ENCODE measurements around the gene DYRK1B.
"Not testable (repeated sequence)": the region's sequence is repeated elsewhere in the genome, so short reads cannot be mapped to it uniquely, and the experiment has no call there.

The DYRK1B gene

DNA sequence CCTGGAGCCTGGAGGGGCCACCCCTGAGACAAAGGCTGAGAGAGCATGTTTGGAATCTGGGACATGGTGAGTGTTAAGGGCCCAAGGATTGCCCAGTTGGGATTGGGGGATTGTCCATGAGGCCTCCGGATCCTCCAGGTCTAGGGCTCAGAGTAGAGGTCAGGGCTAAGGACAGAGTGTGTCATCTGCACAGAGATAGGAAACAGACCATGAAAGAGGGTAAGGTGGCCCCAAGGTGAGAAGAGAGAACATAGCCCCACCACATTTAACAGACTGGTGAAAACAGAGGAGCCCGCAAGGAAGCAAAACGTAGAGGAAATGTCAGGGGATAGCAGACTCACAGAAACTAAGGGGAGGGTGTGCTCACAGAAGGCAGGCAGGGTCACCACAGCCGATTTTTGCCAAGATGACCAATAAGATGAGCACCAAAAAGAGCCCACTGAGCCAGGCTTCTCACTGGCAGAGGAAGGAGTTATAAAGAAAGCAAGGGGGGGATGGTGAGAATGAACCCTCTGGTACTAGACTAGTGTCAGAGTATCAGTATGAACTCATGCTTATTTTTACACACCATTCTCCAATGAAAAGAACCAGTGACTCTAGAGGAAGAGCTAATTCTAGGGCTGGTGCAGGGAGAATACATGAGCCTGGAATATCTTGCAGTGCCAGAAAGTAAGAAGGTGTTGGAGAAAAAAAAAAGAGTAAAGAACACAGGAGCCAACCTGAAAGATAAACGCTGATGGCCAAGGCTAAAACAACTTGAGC is 17.5 kb downstream of the DYRK1B start:
- TF ChIP-seq, protein P1, sequence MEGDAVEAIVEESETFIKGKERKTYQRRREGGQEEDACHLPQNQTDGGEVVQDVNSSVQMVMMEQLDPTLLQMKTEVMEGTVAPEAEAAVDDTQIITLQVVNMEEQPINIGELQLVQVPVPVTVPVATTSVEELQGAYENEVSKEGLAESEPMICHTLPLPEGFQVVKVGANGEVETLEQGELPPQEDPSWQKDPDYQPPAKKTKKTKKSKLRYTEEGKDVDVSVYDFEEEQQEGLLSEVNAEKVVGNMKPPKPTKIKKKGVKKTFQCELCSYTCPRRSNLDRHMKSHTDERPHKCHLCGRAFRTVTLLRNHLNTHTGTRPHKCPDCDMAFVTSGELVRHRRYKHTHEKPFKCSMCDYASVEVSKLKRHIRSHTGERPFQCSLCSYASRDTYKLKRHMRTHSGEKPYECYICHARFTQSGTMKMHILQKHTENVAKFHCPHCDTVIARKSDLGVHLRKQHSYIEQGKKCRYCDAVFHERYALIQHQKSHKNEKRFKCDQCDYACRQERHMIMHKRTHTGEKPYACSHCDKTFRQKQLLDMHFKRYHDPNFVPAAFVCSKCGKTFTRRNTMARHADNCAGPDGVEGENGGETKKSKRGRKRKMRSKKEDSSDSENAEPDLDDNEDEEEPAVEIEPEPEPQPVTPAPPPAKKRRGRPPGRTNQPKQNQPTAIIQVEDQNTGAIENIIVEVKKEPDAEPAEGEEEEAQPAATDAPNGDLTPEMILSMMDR (IDR thresholded peaks at IDR 0.05; ENCODE audit: borderline replicate concordance, insufficient read depth, low read depth, low read length), result no peak
- H3K4me3 ChIP-seq (ENCODE audit: low read depth, low read length), result no peak overlapping the region

DNA sequence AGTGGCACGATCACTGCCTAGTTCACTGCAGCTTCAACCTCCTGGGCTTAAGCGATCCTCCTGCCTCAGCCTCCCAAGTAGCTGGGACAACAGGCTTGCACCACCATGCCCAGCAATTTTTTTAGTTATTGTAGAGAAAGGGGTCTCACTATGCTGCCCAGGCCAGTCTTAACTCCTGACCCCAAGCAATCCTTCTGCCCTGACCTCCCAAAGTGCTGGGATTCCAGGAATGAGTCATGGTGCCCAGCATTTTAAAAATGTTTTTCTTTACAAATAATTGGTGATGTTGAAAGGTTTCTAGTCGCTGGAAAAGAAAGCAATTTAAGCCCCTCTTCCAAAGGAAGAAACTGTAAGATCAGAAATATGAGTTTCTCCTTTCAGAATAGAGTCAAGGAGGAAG is 19.4 kb downstream of the DYRK1B start:
- H3K4me3 ChIP-seq (ENCODE audit: low read depth, low read length), result no peak overlapping the region
- TF ChIP-seq, protein P1 (IDR thresholded peaks at IDR 0.05; ENCODE audit: borderline replicate concordance, insufficient read depth, low read depth, low read length), result no peak

DNA sequence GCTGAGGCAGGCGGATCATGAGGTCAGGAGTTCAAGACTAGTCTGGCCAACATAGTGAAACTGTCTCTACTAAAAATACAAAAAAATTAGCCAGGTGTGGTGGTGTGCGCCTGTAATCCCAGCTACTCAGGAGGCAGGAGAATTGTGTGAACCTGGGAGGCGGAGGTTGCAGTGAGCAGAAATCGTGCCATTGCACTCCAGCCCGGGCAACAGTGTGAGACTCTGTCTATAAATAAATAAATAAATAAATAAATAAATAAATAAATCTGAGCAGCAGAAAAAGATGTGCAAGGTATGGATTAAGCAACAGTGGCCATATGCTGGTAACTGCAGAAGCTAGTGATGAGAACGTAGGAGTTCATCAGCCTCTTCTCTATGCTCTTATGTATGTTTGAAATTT is 19.9 kb downstream of the DYRK1B start:
- not testable (repeated sequence) for H3K4me3 ChIP-seq (ENCODE audit: low read depth, low read length)

DNA sequence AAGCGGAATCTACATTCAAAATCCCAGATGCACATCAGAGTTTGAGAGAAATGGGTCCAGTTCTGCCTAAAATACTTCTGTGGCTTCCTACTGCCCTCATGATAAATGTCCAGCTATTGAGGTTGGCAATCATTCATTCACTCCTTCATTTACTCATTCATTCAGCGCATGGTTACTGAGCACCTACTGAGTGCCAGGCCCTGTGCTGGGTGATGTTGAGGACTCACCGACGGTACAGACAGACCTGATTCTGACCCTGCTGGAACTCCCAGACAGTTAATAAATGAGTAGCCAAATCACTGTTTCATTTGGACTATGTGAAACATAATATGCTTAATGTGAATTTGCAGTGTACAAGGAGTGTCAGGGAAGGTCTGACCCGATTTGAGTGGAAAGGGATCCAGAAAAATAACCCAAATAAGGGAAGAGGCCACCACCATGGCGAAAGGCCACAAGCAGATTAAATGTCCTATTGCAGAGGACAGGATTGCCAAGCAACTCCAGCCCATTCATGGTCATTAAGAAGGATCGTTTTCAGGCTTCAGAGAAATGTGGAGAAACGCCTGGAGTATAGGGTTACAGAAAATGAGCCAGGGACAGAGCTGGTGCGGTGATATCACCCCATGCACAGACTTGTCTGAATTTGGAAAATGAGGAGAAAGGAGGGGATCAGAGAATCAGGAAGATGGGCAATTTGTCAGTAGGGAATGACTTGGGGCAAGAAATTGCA is 20.5 kb downstream of the DYRK1B start:
- TF ChIP-seq, protein P1 (IDR thresholded peaks at IDR 0.05; ENCODE audit: borderline replicate concordance, insufficient read depth, low read depth, low read length), result no peak
- no peak overlapping the region for H3K4me3 ChIP-seq (ENCODE audit: low read depth, low read length)

DNA sequence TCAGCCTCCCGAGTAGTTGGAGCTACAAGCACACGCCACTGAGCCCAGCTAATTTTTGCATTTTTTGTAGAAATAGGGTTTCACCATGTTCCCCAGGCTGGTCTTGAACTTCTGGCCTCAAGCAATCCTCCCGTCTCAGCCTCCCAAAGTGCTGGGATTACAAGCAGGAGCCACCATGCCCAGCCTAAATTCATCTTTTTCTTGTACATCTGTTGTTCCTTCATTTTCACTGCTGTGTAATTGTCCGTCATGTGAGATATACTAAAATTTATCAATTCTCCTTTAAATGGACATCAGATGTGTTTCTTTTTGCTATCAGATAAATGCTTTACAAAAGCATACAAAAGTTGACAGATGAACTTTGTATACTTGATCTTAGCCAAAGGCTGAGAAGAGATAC is 22.9 kb downstream of the DYRK1B start:
- TF ChIP-seq, protein P1 (IDR thresholded peaks at IDR 0.05; ENCODE audit: borderline replicate concordance, insufficient read depth, low read depth, low read length), result no peak

DNA sequence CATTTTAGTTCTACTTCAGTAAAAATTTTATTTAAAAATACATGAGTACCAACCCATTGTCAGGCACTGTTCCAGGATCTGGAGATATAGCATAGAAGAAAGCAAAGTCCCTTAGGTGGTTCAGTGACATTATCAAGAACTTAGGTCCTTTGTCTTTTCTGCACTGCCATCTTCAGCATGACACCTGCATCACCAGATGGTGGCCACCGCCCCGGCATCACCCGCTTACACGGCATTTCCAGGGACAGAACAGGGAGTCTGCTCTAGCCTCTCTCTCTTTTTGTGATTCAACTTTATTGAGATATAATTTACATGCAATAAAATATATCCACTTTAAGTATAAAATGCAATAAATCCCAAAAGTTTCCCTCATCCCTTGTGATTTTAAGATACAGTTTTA is 23.5 kb downstream of the DYRK1B start:
- no peak overlapping the region for H3K4me3 ChIP-seq (ENCODE audit: low read depth, low read length)
- TF ChIP-seq, protein P1 (IDR thresholded peaks at IDR 0.05; ENCODE audit: borderline replicate concordance, insufficient read depth, low read depth, low read length), result no peak

More for the DNA sequence above, 22.9 kb downstream of the DYRK1B start:
- no peak overlapping the region for H3K4me3 ChIP-seq (ENCODE audit: low read depth, low read length)

DNA sequence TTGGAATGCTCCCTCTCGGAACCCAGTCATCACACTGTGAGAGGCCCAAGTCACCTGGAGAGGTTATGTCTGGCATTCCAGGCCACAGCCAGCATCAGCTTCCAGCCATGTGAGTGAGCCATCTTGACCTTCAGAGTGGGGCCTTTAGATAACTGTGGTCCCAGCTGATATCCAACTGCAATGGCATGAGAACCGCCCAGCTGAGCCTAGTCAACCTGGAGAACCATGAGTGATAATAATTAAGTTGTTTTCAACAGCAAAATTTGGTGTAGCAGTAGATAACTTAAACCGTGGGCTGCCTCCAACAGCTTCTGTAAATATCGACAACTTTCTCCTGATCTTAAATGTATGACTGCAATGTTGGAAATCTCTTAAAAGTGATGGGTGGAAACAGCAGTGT is 24.6 kb downstream of the DYRK1B start:
- TF ChIP-seq, protein P1 (IDR thresholded peaks at IDR 0.05; ENCODE audit: borderline replicate concordance, insufficient read depth, low read depth, low read length), result no peak
- H3K4me3 ChIP-seq (ENCODE audit: low read depth, low read length), result no peak overlapping the region

DNA sequence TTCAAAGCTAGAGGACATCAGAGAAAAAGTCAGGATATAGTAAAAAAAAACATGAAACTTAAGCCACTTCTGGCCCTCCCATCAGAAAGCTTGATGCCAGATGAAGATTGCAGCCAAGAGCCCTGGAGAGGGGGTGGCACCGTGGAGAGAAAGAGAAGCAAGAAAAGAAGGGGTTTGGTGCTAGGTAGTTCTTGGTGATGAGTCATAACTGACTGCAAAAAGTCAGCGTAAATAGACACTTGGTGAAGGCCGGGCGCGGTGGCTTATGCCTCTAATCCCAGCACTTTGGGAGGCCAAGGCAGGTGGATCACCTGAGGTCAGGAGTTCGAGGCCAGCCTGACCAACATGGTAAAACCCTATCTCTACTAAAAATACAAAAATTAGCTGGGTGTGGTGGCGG is 25.3 kb downstream of the DYRK1B start:
- H3K4me3 ChIP-seq (ENCODE audit: low read depth, low read length), result not testable (repeated sequence)

Data from GM12875 (cell line).